SKM-1 (cell line): ENCODE results near the gene TMEM131.
"Not testable (repeated sequence)": the region's sequence is repeated elsewhere in the genome, so short reads cannot be mapped to it uniquely, and the experiment has no call there.

ENCODE experiments used
- DNase-seq: peaks from one replicate; lab custom pipeline; 2025; ENCODE audit not compliant: unreplicated experiment; lab: John Stamatoyannopoulos, UW

The TMEM131 gene

GRCh38 chr2:97869722-97870346 is 125.9 kb downstream of the TMEM131 start:
- no peak for DNase-seq

GRCh38 chr2:97868986-97869721 is 126.6 kb downstream of the TMEM131 start:
- no peak for DNase-seq

GRCh38 chr2:97863829-97864228 is 131.9 kb downstream of the TMEM131 start:
- no peak for DNase-seq

- no peak for DNase-seq
Measured at GRCh38 chr2:97861177-97861576, 134.6 kb downstream of the TMEM131 start.

GRCh38 chr2:97858442-97858841 is 137.3 kb downstream of the TMEM131 start:
- no peak for DNase-seq

GRCh38 chr2:97857553-97857952 is 138.2 kb downstream of the TMEM131 start:
- DNase-seq: no peak

- DNase-seq: not testable (repeated sequence)
Measured at GRCh38 chr2:97853057-97853456, 142.7 kb downstream of the TMEM131 start.

- DNase-seq: no peak
Measured at GRCh38 chr2:97851172-97851571, 144.6 kb downstream of the TMEM131 start.

GRCh38 chr2:97849881-97850528 is 145.7 kb downstream of the TMEM131 start:
- no peak for DNase-seq

- no peak for DNase-seq
Measured at GRCh38 chr2:97848306-97848705, 147.4 kb downstream of the TMEM131 start.

- DNase-seq: not testable (repeated sequence)
Measured at GRCh38 chr2:97846716-97847115, 149.0 kb downstream of the TMEM131 start.

GRCh38 chr2:97845818-97846217 is 149.9 kb downstream of the TMEM131 start:
- no peak for DNase-seq

GRCh38 chr2:97845133-97845532 is 150.6 kb downstream of the TMEM131 start:
- no peak for DNase-seq

GRCh38 chr2:97844311-97844859 is 151.4 kb downstream of the TMEM131 start:
- no peak for DNase-seq

GRCh38 chr2:97840198-97840597 is 155.6 kb downstream of the TMEM131 start:
- no peak for DNase-seq

- DNase-seq: no peak
Measured at GRCh38 chr2:97834610-97835009, 161.1 kb downstream of the TMEM131 start.

GRCh38 chr2:97831121-97831520 is 164.6 kb downstream of the TMEM131 start:
- DNase-seq: no peak

GRCh38 chr2:97829255-97829654 is 166.5 kb downstream of the TMEM131 start:
- not testable (repeated sequence) for DNase-seq

GRCh38 chr2:97827013-97827412 is 168.7 kb downstream of the TMEM131 start:
- DNase-seq: not testable (repeated sequence)

GRCh38 chr2:97826266-97826847 is 169.4 kb downstream of the TMEM131 start:
- DNase-seq: not testable (repeated sequence)

GRCh38 chr2:97824011-97824410 is 171.7 kb downstream of the TMEM131 start:
- DNase-seq: not testable (repeated sequence)
